CD4-positive, alpha-beta T cell treated with Interleukin-6 at 100 ng/mL for 8 hours (primary cell): ENCODE measurements around the gene GPX5.
A peak's percentile ranks its signal among the peaks of the same experiment; 100 is the strongest.
"Not testable (repeated sequence)": the region's sequence is repeated elsewhere in the genome, so short reads cannot be mapped to it uniquely, and the experiment has no call there.

ENCODE experiments used
- DNase-seq: peaks from one replicate; pipeline ENCODE4 v3.0.0-alpha.2; 2020; ENCODE audit warnings: mixed read lengths, low spot score

The GPX5 gene

GRCh38 chr6:28512387-28512786 is 13.3 kb upstream of the GPX5 start:
- DNase-seq, result not testable (repeated sequence)

GRCh38 chr6:28515676-28516075 is 10.0 kb upstream of the GPX5 start, which contains the start of gene GPX6:
TSS of gene GPX6 (minus strand) at chr6:28515793. CDS start at chr6:28515743, 50 bp downstream.
- DNase-seq, result no peak

- DNase-seq, result no peak
These were observed 7.7 kb upstream of the GPX5 start for GRCh38 chr6:28517964-28518363.

GRCh38 chr6:28522594-28523240 is 3.0 kb upstream of the GPX5 start:
- DNase-seq, result no peak

- peak; percentile 36 for DNase-seq
These were observed 2.4 kb upstream of the GPX5 start for GRCh38 chr6:28523241-28523622.

GRCh38 chr6:28530777-28531176 is 5.1 kb downstream of the GPX5 start:
- no peak for DNase-seq

- no peak for DNase-seq
These were observed 5.9 kb downstream of the GPX5 start for GRCh38 chr6:28531479-28532128.

- no peak for DNase-seq
These were observed 8.6 kb downstream of the GPX5 start for GRCh38 chr6:28534306-28534705.

GRCh38 chr6:28534875-28535274 is 9.2 kb downstream of the GPX5 start:
- no peak for DNase-seq

GRCh38 chr6:28537065-28537464 is 11.4 kb downstream of the GPX5 start:
- DNase-seq, result no peak

GRCh38 chr6:28537509-28538140 is 11.9 kb downstream of the GPX5 start:
- peak; percentile 13 for DNase-seq

GRCh38 chr6:28541996-28542395 is 16.3 kb downstream of the GPX5 start:
- no peak for DNase-seq

GRCh38 chr6:28542440-28543296 is 17.0 kb downstream of the GPX5 start:
- peak; percentile 50 for DNase-seq

- peak; percentile 18 for DNase-seq
These were observed 18.2 kb downstream of the GPX5 start for GRCh38 chr6:28543651-28544610.

GRCh38 chr6:28545955-28546354 is 20.3 kb downstream of the GPX5 start:
- no peak for DNase-seq

GRCh38 chr6:28547003-28547402 is 21.3 kb downstream of the GPX5 start:
- not testable (repeated sequence) for DNase-seq

GRCh38 chr6:28551891-28552666 is 26.4 kb downstream of the GPX5 start:
- DNase-seq, result no peak

- no peak for DNase-seq
These were observed 27.8 kb downstream of the GPX5 start for GRCh38 chr6:28553384-28553985.

- DNase-seq, result no peak
These were observed 28.6 kb downstream of the GPX5 start for GRCh38 chr6:28553986-28554881.
